HG02981 (cell line): ENCODE measurements around the gene PLCL2.

Experiments used
- ATAC-seq: cut with Tn5 transposase; IDR thresholded peaks from one replicate; pipeline ENCODE4 v1.9.1; 2021; ENCODE audit warnings: mild to moderate bottlenecking, moderate library complexity; ENCODE audit not compliant: unreplicated experiment

Gene PLCL2

GRCh38 chr3:17038900-17039553 lies 154.3 kb downstream of the PLCL2 start:
- ATAC-seq = no peak

DNA sequence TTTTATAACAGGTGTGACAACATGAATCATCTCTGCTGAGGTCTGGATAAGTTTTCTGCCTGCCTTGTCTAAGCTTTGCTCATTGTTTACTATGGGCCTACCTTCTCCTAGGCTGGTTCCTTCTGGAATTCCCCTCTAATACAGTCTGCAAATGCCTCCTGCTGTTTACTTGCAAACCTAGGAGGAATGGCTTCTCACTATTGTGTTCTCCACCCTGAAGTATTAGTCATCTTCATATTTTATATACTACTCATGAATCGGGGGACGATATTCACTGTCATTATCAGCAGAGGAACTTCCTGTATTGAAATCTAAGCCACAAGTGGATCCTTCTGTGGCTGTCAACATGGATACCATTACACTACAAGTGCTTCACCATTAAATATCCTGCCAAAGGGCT lies 154.8 kb downstream of the PLCL2 start:
- ATAC-seq = no peak

GRCh38 chr3:17040322-17040989 lies 155.7 kb downstream of the PLCL2 start:
- no peak for ATAC-seq

DNA sequence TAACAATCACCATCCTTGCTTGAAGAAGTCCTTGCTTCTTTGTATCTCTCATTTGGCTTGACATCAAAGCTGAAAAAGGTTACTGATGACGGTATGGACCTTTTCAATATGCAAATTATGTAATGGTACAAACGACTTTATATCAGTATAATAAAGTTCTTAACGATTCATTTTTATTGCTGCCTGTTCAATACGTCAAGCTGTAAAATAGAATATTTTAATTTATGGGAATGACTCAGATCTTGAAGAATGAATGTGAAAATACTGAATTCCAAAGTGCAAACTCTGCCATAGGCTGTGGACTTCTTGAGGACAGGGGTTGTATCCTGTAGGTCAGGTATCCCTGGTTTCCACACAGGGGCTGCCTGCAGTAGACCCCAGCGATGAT lies 156.2 kb downstream of the PLCL2 start:
- no peak for ATAC-seq

GRCh38 chr3:17044855-17045254 lies 160.1 kb downstream of the PLCL2 start:
- peak; percentile 62 for ATAC-seq

- ATAC-seq = no peak
These were observed 160.9 kb downstream of the PLCL2 start for GRCh38 chr3:17045705-17046104.

GRCh38 chr3:17046623-17047022 lies 161.9 kb downstream of the PLCL2 start:
- ATAC-seq = no peak

- no peak for ATAC-seq
These were observed 162.4 kb downstream of the PLCL2 start for GRCh38 chr3:17047162-17047561.

- no peak for ATAC-seq
These were observed 163.1 kb downstream of the PLCL2 start for GRCh38 chr3:17047894-17048293.

- ATAC-seq = no peak
These were observed 165.3 kb downstream of the PLCL2 start for GRCh38 chr3:17050071-17050470.

- ATAC-seq = no peak
These were observed 165.8 kb downstream of the PLCL2 start for GRCh38 chr3:17050506-17050905.

- ATAC-seq = peak; percentile 62
These were observed 167.6 kb downstream of the PLCL2 start for GRCh38 chr3:17052363-17052762.

DNA sequence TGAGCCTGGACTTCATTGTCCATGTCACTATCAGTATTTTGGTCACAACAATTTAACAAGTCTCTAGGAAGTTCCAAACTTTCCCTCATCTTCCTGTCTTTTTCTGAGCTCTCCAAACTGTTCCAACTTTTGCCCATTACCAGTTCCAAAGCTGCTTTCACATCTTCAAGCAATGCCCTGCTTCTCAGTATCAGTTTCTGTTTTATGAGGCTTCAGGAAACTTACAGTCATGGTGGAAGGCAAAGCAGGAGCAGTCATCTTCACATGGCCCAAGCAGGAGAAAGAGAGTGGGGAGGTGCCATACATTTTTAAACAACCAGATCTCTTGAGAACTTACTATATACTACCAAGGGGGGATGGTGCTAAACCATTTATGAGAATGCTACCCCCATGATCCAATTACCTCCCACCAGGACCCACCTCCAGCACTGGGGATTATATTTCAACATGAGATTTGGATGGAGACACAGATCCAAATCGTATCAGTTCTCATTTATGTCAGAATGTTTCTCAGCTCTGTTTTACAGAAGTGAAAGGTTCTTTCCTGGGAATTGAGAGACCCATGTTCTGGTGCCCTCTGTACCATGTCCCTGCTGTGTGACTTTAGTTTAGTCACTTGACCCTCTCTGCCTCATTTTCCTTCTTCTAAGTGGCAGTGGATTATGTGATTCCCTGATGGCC lies 169.7 kb downstream of the PLCL2 start:
- ATAC-seq = no peak

DNA sequence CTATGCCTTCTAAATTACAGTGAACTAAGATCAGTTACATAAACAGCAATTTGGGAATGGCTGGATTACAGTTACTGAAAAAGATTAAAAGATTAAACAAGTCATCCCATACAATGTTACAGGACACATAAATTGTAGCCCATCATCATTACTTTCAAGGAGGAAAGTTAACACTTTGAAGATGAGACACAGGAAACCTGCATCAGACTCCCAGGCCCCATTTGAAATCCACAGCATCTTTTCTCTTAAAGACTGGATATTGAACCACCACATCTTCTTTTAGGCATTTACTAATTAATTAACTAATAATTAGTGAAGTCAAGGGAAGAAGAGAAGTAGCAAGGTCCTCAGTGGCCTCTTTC lies 170.2 kb downstream of the PLCL2 start:
- ATAC-seq = no peak

DNA sequence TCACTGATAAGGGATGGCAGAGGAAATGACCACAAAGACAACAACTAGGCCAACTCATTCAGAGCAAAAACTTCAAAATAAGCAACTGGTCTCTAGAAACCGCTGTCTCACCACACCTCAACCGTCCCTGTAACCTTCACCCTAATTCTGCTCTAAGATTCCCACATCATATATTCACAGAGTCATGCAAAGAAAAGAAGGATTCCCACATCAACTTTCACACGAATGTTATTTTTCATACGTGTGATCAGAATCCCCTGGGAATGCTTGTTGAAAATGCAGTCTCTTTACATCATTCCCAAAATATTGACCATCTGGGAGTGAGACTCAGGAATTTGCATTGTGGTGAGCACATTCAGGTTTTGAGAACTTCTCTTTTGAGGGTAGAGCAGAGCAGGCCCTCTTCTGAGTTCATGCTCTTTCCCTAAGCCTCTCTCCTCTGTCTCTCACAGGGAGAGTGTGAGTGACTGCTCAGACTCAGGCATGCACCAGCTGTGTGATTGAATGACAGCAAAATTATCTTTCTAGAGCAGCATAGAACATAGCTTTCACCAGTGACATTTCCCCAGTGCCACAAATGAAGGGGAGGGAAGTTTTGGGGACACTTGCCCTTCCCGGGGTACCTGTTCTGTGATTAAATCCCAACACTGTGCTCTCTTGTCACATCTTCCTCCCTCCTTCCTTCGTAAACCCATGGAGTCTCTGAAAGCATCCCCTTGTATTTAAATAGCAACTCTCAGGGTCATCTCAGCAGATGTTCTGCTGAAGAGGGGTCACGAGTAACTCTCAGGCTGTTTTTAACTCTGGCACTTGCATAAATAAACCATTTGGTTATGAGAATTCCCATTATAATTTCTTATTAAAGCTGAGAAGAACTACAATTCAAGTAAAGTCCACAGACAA lies 170.9 kb downstream of the PLCL2 start:
- ATAC-seq = no peak

DNA sequence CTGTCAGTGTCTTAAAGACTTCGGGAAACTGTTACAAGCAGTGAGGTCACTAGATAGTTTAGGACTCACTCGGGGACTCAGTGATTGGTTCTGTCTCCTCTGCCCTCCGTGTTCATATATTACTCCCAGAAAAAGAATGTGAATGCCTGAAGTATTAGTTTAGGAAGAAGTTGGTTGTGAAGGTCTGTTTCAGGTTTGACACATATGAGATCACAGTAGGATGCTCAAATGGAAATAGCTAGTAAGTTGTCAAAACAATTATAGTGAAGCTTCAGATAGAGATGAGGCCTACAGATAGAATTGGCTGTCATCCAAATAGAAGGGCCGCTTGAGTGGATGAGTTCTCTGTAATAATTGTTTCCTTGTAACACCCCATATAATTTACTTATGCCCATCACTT lies 172.6 kb downstream of the PLCL2 start:
- no peak for ATAC-seq

DNA sequence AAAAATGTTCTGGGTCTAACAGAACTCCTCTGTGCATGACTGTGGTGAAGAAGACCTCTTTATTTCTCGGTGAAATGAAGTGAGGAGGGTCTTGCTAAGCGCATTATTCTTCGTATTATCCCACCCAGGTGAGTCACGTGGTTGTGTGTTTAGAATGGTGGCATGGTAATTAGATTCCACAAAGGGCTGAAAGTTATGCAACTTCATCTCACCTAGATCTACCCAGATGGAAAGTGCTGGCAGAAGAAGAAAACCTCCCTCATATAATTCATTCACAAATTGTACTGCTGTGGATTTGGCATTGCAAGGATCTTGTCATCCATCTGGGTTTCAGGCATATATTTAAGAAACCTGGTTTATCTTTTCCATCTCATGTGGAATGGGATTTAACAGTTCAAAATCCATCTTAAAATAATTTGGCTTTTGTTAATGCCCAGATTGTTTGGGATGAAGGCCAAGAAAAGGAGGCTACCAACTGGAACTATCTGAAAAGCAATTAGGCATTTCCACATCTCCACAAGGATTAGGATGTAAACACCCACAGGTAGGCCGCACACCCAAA lies 175.3 kb downstream of the PLCL2 start:
- ATAC-seq = no peak

DNA sequence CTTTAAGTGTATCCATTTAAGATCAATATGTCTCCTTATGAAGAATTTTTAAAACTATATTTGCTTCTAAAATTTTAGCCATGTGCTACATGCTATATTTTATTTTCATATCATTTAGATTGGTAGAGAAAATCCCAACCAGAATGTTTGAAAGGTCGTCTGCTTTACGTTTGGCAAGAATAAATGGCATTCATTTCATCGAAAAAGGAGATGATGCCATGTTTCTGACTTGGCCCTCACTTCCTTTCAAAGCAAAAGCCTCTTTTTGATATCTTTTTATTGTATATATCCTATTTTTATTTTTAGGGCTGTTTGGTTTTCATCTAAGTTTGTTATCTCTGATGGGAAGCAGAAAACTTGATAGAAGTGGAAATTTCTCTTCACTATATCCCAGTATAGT lies 176.2 kb downstream of the PLCL2 start:
- no peak for ATAC-seq

- no peak for ATAC-seq
These were observed 178.0 kb downstream of the PLCL2 start for GRCh38 chr3:17062736-17063135.

DNA sequence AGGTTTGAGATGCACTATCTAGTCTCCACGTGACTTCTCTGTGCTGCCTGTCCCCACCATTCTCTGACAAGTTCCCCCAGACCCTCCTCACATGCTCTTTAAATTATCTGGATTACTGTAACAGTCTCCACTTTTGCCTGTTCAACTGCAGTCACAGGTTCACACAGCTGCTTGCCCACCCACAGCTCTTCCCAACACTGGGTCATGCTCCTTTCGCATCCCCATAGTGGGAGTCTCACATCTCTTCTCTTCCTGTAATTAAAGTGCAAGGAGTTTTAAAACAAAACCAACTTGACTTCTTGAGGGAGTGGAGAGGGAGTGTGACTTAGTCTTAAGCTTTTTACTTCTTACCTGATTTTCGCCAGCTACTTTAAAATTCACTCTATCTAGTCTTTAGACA lies 178.8 kb downstream of the PLCL2 start:
- ATAC-seq = no peak

GRCh38 chr3:17065315-17065714 lies 180.6 kb downstream of the PLCL2 start:
- no peak for ATAC-seq
